GM23248 (cell line): ENCODE results near the gene JDP2. TPM values are rescaled to one million over a fixed set of nuclear protein-coding genes. Genes with fewer than 3 reads are reported as not detected.

ENCODE experiments used
- DNase-seq: peaks from one replicate; pipeline ENCODE4 v3.0.0-alpha.2; 2015
- H2AFZ ChIP-seq: fragments of 200-600 bp; sonication (generic); 2 replicates; pipeline ENCODE4 v1.6.1; 2016; ENCODE audit warnings: antibody characterized with exemption
- H3F3A ChIP-seq: fragments of 200-600 bp; sonication (generic); 2 replicates; pipeline ENCODE4 v1.6.1; 2016; ENCODE audit warnings: mild to moderate bottlenecking, antibody characterized with exemption, mixed run types; ENCODE audit not compliant: insufficient read depth
- H3K27ac ChIP-seq: fragments of 200-600 bp; sonication (generic); 2 replicates; pipeline ENCODE4 v1.5.1; 2016; ENCODE audit warnings: mild to moderate bottlenecking
- H3K27me3 ChIP-seq: fragments of 200-600 bp; sonication (generic); replicated peaks from 2 replicates; pipeline ENCODE4 v1.6.1; 2016; ENCODE audit warnings: mild to moderate bottlenecking; ENCODE audit not compliant: insufficient read depth
- H3K36me3 ChIP-seq: fragments of 200-600 bp; sonication (generic); 2 replicates; pipeline ENCODE4 v1.6.1; 2016; ENCODE audit warnings: low read depth, mild to moderate bottlenecking
- H3K4me1 ChIP-seq: fragments of 200-600 bp; sonication (generic); 2 replicates; pipeline ENCODE4 v1.6.1; 2016; ENCODE audit warnings: mild to moderate bottlenecking; ENCODE audit not compliant: insufficient read depth
- H3K4me2 ChIP-seq: fragments of 200-600 bp; sonication (generic); one replicate; pipeline ENCODE4 v1.6.1; 2016; ENCODE audit warnings: mild to moderate bottlenecking; ENCODE audit not compliant: unreplicated experiment
- H3K4me3 ChIP-seq: fragments of 200-600 bp; sonication (generic); 2 replicates; pipeline ENCODE4 v1.5.1; 2016; ENCODE audit warnings: mild to moderate bottlenecking
- H3K79me2 ChIP-seq: fragments of 200-600 bp; sonication (generic); 2 replicates; pipeline ENCODE4 v1.6.1; 2016; ENCODE audit warnings: mild to moderate bottlenecking; ENCODE audit not compliant: insufficient read depth
- H3K9ac ChIP-seq: fragments of 200-600 bp; sonication (generic); 2 replicates; pipeline ENCODE4 v1.6.1; 2016; ENCODE audit warnings: mild to moderate bottlenecking
- H3K9me2 ChIP-seq: fragments of 200-600 bp; sonication (generic); 2 replicates; pipeline ENCODE4 v1.6.1; 2016; ENCODE audit warnings: mixed run types, mild to moderate bottlenecking, moderate library complexity; ENCODE audit not compliant: insufficient read depth
- H3K9me3 ChIP-seq: fragments of 200-600 bp; sonication (generic); one replicate; pipeline ENCODE4 v1.6.1; 2017; ENCODE audit warnings: low read depth
- H4K20me1 ChIP-seq: fragments of 200-600 bp; sonication (generic); 2 replicates; pipeline ENCODE4 v1.6.0; 2016; ENCODE audit not compliant: insufficient read depth
- EZH2 ChIP-seq: fragments of 200-600 bp; sonication (generic); IDR thresholded peaks from 2 replicates; pipeline ENCODE4 v1.6.1; 2018; ENCODE audit warnings: antibody characterized with exemption, mild to moderate bottlenecking; ENCODE audit not compliant: insufficient read depth, poor library complexity, severe bottlenecking
- EZH2phosphoT487 ChIP-seq: fragments of 200-600 bp; sonication (generic); IDR thresholded peaks from 2 replicates; pipeline ENCODE4 v1.6.1; 2018; ENCODE audit warnings: antibody characterized with exemption, moderate library complexity, mild to moderate bottlenecking, low read depth; ENCODE audit not compliant: insufficient read depth
- WGBS, 2 experiments: methylation state at CpG; one replicate each; pipeline ENCODE4 v1.1.6; 2015 to 2017; ENCODE audit warnings: low lambda C conversion rate in 2 of 2, low coverage in 1 of 2; ENCODE audit errors: missing lambda C conversion rate in 2 of 2; 5-methylcytosine and 5-hydroxymethylcytosine counted together
- in situ Hi-C: fragments of 300-500 bp; cut with MboI; formaldehyde crosslinking; loops from 2 replicates; pipeline ENCODE4 v1.15.0; 2020
- polyA plus RNA-seq: library from polyadenylated mRNA; unstranded; fragments of >200 nt; fragmentation: Nextera tagmentation; extraction: Ambion mirVana; gene quantifications from 2 replicates; pipeline ENCODE4 v1.2.1, GENCODE V29; 2016
- total RNA-seq: library from RNA; depleted of rRNA; stranded (reverse); fragments of >200 nt; shearing (Covaris generic); gene quantifications from 2 replicates; pipeline ENCODE4 v1.2.3, GENCODE V29; 2014

JDP2 gene
- total and polyA plus RNA-seq, 2 experiments from 2014 or later = 20.0 to 163 TPM

DNA sequence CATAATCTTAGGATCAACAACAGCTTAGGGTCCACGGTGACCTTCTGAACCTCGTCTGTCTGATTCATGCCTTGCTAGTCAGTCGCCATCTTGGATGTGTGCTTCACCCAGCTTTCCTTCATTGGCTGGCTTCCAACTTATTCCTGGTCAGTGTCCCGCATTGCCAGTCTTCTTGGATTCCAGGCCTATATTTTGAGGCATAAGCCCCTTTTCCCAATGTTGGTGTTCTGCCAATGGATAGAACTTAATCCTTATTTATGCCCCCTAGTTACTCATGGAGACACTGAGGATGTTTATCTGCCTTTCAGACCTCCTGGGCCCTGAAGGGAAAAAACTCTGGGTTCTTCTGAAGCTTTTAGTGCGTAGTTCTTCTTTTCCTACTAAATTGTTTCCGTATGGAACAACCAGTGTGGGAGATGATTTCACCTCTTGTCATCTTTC is 5.8 kb downstream of the JDP2 start:
- Histone ChIP-seq H3K27me3 (no peaks in the 10 kb centered on the region), H4K20me1 (peaks cover 18% of the 10 kb centered on the region; the same call in 1 of the 2 replicates), H3K27ac (peak overlapping the region; percentile 89), H3K4me1 (peaks cover 48% of the 10 kb centered on the region), H3K79me2 (peaks cover 100% of the 10 kb centered on the region), H3K9me3 (no peaks in the 10 kb centered on the region), H3K9me2 (no peaks in the 10 kb centered on the region), H2AFZ (no peak overlapping the region), H3K4me2 (peak overlapping the region; percentile 42), H3F3A (peaks cover 46% of the 10 kb centered on the region), H3K9ac (peak overlapping the region; percentile 70), H3K4me3 (peak overlapping the region; percentile 9; the same call in 1 of the 2 replicates), H3K36me3 (peaks cover 29% of the 10 kb centered on the region)
- no peak for TF ChIP-seq EZH2
- TF ChIP-seq EZH2phosphoT487 = no peak
- DNase-seq = peak; percentile 85
- WGBS, 2 experiments = 5 to 12% methylated on average over 6 of the region's 6 CpGs
- in situ Hi-C loops = no loop called here

DNA sequence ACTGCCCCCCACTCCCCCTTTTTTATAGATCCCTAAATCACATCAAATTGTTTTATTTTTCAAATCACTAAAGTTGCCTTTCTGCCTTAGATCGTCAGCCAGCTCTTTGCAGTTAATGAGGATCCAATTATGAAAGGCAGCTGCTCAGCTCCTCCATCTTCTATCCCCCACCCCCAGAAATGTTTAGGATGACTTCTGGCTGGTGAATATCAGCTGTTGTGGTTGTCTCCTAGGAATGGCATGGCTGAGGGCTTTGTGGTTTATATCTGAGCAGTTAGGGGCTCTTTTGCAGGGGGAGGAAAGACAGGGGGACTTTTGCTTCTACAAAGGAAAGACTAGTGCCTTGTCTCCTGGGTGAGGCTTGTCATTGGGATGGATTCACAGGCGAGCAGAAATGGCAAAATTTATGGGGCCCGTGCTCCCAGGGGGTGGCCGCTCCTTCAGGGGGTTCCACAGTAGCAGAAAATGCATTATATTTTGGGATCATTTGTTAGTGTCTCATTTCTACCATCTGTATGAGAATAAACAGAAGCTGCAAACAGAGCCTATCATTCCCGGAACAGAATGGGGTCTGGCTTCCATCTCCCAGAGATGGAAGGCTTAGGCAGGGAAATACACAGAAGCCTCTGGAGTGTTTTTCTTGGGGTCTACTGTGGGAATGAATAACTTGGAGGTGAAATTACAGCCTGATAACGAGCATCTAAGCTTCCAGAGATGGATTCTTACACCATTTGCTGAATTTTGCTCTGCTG is 6.5 kb downstream of the JDP2 start:
- in situ Hi-C loops = no loop called here
- Histone ChIP-seq H3K4me3 (no peak overlapping the region), H3K27ac (peak overlapping the region; percentile 89), H3K9me3 (no peaks in the 10 kb centered on the region), H4K20me1 (peaks cover 17% of the 10 kb centered on the region; the same call in 1 of the 2 replicates), H3K36me3 (peaks cover 33% of the 10 kb centered on the region), H3K4me2 (peak overlapping the region; percentile 42), H3K27me3 (no peaks in the 10 kb centered on the region), H3F3A (peaks cover 48% of the 10 kb centered on the region), H3K4me1 (peaks cover 47% of the 10 kb centered on the region), H3K9ac (peak overlapping the region; percentile 70), H2AFZ (no peak overlapping the region), H3K9me2 (no peaks in the 10 kb centered on the region), H3K79me2 (peaks cover 100% of the 10 kb centered on the region)
- TF ChIP-seq EZH2 (no peak), EZH2phosphoT487 (no peak)
- no peak for DNase-seq
- 60 to 68% methylated on average over 6 of the region's 6 CpGs for WGBS, 2 experiments

DNA sequence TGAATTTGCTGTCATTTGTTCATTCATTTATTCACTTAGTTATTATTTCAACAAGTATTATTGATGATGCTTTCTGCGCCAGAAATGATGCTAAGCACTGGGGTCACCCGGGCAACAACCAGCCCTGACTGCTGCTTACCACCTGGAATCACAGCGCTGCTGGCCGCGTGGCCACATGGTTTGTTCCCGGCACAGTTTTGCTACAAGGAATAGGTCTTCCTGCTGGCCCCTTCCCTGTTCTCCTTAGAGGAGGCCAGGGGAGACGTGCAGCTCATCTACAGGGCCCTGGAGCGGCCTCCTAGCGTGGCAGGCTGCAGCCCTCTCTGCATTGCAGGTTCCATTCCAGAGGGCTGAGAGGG is 7.0 kb downstream of the JDP2 start:
- in situ Hi-C loops = no loop called here
- H3K27ac ChIP-seq = peak overlapping the region; percentile 89
- peaks cover 39% of the 10 kb centered on the region for H3K36me3 ChIP-seq
- no peak overlapping the region for H2AFZ ChIP-seq
- no peaks in the 10 kb centered on the region for H3K27me3 ChIP-seq
- H3K9me2 ChIP-seq = no peaks in the 10 kb centered on the region
- 75% methylated on average over 9 of the region's 9 CpGs for WGBS, 2 experiments
- TF ChIP-seq EZH2phosphoT487 = no peak
- TF ChIP-seq EZH2 = no peak
- H3K4me2 ChIP-seq = no peak overlapping the region
- peaks cover 44% of the 10 kb centered on the region for H3K4me1 ChIP-seq
- H3K79me2 ChIP-seq = peaks cover 100% of the 10 kb centered on the region
- no peak for DNase-seq
- H3K9me3 ChIP-seq = no peaks in the 10 kb centered on the region
- H3F3A ChIP-seq = peaks cover 48% of the 10 kb centered on the region
- peaks cover 11% of the 10 kb centered on the region; the same call in 1 of the 2 replicates for H4K20me1 ChIP-seq
- H3K9ac ChIP-seq = no peak overlapping the region
- H3K4me3 ChIP-seq = no peak overlapping the region

DNA sequence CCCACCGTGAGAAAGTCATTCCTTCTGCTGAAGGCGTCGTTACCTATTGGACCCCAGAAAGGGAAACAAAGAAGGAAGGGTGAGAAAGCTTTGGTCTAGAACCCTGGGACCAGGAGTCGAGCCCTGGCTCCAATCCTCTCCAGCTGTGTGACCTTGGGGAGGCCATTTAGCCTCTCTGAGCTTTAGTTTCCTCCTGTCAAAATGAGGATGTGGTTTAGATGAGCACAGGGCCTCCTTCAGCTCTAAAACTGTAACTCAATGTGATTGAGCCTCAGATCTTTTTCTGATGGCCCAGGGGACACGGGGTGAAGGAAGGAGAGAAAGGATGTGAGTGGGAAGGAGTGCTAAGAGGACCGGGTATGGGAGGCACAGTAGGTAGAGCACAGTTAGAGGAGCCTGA is 7.7 kb downstream of the JDP2 start:
- H3K4me3 ChIP-seq = no peak overlapping the region
- 90 to 92% methylated on average over 6 of the region's 6 CpGs for WGBS, 2 experiments
- H3K9me3 ChIP-seq = no peaks in the 10 kb centered on the region
- peaks cover 40% of the 10 kb centered on the region for H3K36me3 ChIP-seq
- in situ Hi-C loops = no loop called here
- H3F3A ChIP-seq = peaks cover 48% of the 10 kb centered on the region
- no peak overlapping the region for H3K27ac ChIP-seq
- no peak overlapping the region for H3K9ac ChIP-seq
- DNase-seq = no peak
- H3K79me2 ChIP-seq = peaks cover 100% of the 10 kb centered on the region
- no peaks in the 10 kb centered on the region for H3K27me3 ChIP-seq
- peaks cover 46% of the 10 kb centered on the region for H3K4me1 ChIP-seq
- H3K9me2 ChIP-seq = no peaks in the 10 kb centered on the region
- peaks cover 8% of the 10 kb centered on the region; the same call in 1 of the 2 replicates for H4K20me1 ChIP-seq
- TF ChIP-seq EZH2phosphoT487 = no peak
- no peak for TF ChIP-seq EZH2
- H3K4me2 ChIP-seq = no peak overlapping the region
- H2AFZ ChIP-seq = no peak overlapping the region
